ENCODE data around the gene SHTN1.

The SHTN1 gene

DNA sequence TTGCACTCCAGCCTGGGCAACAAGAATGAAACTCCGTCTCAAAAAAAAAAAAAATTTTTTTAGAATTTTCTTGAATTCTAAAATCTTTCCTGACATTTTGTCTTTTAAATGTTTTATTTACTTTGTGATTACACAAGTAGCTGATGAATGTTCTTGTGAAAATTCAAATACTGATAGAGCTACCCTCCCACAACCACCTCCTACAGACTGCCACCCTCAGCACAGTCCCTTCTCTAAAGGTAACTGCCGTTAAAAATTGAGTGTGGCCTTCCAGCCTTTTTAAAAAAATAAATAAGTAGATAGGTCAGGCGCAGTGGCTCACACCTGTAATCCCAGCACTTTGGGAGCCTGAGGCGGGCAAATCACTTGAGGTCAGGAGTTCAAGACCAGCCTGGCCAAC, 140.6 kb downstream of the SHTN1 start:
- TF ChIP-seq, protein P1, sequence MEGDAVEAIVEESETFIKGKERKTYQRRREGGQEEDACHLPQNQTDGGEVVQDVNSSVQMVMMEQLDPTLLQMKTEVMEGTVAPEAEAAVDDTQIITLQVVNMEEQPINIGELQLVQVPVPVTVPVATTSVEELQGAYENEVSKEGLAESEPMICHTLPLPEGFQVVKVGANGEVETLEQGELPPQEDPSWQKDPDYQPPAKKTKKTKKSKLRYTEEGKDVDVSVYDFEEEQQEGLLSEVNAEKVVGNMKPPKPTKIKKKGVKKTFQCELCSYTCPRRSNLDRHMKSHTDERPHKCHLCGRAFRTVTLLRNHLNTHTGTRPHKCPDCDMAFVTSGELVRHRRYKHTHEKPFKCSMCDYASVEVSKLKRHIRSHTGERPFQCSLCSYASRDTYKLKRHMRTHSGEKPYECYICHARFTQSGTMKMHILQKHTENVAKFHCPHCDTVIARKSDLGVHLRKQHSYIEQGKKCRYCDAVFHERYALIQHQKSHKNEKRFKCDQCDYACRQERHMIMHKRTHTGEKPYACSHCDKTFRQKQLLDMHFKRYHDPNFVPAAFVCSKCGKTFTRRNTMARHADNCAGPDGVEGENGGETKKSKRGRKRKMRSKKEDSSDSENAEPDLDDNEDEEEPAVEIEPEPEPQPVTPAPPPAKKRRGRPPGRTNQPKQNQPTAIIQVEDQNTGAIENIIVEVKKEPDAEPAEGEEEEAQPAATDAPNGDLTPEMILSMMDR (IDR thresholded peaks at IDR 0.05; ENCODE audit: low read depth, low read length): no peak
- no peak for DNase-seq (ENCODE audit: extremely low read depth, low read depth)

DNA sequence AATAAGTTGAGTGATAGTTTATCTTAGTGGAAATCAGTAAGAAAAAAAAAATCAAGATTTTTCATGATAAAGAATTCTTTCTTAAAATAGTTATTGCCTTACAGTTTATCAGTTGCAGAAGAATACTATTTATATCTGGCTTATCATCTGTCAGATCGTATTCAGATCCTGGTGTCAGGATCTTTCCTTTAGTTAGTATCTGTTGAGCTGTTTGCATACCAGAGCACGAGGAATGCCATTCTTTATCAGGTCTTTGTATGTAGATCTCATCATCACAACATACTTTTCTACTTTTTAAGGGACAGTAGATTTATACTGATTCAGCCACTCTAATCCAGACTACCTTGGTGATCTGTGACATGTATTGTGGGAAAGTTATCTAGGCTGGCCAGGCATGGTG, 143.2 kb downstream of the SHTN1 start:
- no peak for DNase-seq (ENCODE audit: extremely low read depth, low read depth)
- TF ChIP-seq, protein P1 (IDR thresholded peaks at IDR 0.05; ENCODE audit: low read depth, low read length): no peak

- TF ChIP-seq, protein P1 (IDR thresholded peaks at IDR 0.05; ENCODE audit: low read depth, low read length): no peak
- DNase-seq (ENCODE audit: extremely low read depth, low read depth): no peak
Observed at GRCh38 chr10:116857156-116857555, 147.8 kb downstream of the SHTN1 start.

DNA sequence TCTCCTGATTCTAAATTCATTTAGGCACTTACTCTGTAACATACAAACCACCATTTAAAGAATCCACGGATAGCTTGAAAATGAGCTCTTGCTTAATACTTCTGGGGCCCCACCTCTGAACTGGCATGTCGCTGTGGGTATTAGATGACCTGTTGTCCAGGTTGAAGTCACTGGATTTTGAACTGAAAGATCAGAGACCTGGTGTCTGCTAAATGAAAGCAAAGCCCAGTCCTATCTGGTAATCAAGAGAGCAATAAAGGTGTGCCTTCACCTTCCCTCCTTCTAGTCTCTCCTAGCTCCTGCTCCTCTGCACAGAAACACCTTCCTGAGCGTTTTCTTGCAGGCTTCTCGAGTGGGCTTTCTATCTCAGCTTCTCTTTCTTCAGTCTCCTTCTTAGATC, 151.3 kb downstream of the SHTN1 start:
- no peak for DNase-seq (ENCODE audit: extremely low read depth, low read depth)
- TF ChIP-seq, protein P1 (IDR thresholded peaks at IDR 0.05; ENCODE audit: low read depth, low read length): no peak

DNA sequence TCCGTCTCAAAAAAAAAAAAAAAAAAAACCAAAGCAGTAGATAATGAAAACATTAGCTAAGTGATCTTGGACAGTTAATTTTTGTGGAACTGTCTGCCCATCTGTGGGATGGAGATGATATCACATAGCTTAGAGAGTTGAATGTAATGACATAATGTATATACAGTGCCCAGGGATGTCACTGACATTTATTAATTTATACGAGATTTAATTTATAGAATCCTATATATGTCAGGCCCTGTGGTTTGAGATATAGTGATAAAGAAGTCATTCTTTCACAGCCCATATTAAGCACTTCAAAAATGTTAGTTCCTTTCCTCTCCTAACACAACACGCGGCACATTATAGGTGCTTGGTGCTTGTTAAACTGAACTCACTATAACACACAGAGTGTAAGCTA, 151.7 kb downstream of the SHTN1 start:
- TF ChIP-seq, protein P1 (IDR thresholded peaks at IDR 0.05; ENCODE audit: low read depth, low read length): no peak
- no peak for DNase-seq (ENCODE audit: extremely low read depth, low read depth)

- TF ChIP-seq, protein P1 (IDR thresholded peaks at IDR 0.05; ENCODE audit: low read depth, low read length): no peak
- no peak for DNase-seq (ENCODE audit: extremely low read depth, low read depth)
Observed at GRCh38 chr10:116852246-116852645, 152.7 kb downstream of the SHTN1 start.

DNA sequence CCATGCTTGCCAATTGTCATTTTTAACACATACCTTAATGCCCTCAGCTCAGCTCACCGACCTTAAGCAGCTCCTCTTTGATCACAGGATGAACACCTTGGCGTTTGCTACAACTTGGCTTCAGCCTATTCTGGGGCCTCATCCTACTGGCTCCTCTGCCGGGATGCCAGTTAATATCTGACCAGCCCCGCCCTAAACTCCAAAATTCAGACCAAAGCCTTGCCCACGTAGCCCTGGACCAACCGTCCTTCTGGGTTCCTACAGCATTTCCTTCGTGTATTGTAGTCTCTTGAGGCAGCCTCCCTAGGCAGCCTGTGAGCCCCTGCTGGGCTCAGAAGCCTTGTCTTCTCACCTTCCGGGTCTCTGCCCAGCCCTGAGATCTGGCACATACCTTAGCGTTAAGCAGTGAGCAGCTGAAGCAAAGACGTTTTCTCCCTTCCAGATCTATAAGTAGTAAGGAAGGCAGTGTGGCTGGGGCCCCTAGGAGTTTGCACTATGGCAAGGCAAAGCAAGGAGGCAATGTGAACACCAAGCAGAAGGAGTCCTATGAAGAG, 154.9 kb downstream of the SHTN1 start:
- DNase-seq (ENCODE audit: extremely low read depth, low read depth): no peak
- TF ChIP-seq, protein P1 (IDR thresholded peaks at IDR 0.05; ENCODE audit: low read depth, low read length): no peak
